SH-SY5Y (cell line): ENCODE measurements around the gene TOM1.

ENCODE experiments used
- GATA2 ChIP-seq: IDR thresholded peaks from 2 replicates; pipeline ENCODE4 v1.6.1; 2011; ENCODE audit warnings: mild to moderate bottlenecking, low read depth, low read length
- GATA3 ChIP-seq: IDR thresholded peaks from 2 replicates; pipeline ENCODE4 v1.6.1; 2011; ENCODE audit warnings: low read depth, mild to moderate bottlenecking, low read length, moderate library complexity

- TF ChIP-seq GATA3 (no peak), GATA2 (no peak)
These were observed 1.7 kb downstream of the TOM1 start for GRCh38 chr22:35301372-35301874.
